Muscle of arm (tissue), 12 donors: ENCODE results near the gene CMYA5. TPM values are rescaled to one million over a fixed set of nuclear protein-coding genes. Genes with fewer than 3 reads are reported as not detected.
"Not testable (repeated sequence)": the region's sequence is repeated elsewhere in the genome, so short reads cannot be mapped to it uniquely, and the experiment has no call there.

ENCODE experiments used
- DNase-seq: peaks from one replicate; pipeline ENCODE4 v3.0.0-alpha.2; 2013
- polyA plus RNA-seq, 12 donors: library from polyadenylated mRNA; unstranded; fragments of 120-200 nt; gene quantifications; one replicate each; pipeline ENCODE4 v1.2.1, GENCODE V29; 2013; ENCODE audit not compliant: insufficient read length in 12 of 12

The CMYA5 gene
- polyA plus RNA-seq, 12 donors = 62.8 to 304 (median 224) TPM; not detected in 1

DNA sequence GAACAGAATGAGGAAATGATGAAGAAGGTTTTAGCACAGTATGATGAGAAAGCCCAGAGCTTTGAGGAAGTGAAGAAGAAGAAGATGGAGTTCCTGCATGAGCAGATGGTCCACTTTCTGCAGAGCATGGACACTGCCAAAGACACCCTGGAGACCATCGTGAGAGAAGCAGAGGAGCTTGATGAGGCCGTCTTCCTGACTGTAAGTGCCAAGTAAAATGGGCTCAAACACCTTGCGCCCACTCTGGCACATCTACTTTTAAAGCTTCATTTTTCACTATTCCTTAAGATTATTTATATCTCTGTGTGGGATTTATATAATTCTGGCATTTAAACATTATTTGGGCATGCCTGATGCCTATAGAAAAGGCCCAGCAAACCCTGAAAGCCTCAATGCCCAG lies 55.6 kb downstream of the CMYA5 start:
- no peak for DNase-seq

DNA sequence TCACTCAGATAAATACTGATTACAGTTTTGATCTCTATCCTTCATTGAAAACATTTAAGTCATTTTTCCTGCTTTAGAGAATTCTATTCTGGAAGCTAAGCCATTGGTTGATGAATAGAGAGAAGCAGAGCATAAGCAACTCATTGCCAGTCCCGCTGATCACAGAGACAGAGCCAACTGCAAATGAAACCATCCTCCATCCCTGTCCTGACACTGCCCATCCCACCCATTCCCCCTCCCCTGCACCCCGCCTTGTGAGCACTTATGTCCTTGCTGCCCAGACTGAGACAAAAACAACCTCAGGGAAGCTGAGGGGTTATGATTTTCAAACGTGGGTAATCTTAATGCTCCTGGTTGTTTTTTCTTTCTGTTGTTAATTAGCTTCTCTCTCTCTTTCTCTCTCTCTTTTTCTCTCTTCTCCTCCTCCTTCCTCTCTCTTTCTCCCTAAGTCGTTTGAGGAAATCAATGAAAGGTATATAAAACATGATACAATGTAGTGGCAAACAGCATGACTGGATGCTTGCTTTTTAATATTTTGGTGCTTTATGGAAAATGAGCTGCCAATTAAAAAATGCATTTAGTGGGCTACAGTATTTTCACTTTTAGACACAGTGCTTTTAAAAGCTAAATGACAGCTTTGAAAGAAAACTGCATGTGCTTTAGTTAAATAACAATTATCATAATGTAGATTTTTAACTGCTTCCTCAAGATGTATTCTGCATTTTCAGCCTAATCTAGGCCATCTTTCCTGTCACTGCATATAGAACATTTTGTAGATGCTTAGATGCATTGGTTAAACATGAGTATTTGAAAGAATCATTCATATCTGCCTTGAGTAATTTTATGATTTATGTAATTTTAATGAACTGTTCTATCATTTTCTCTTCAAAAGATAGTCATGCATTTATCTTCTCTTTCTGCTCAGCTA lies 57.3 kb downstream of the CMYA5 start:
- no peak for DNase-seq

DNA sequence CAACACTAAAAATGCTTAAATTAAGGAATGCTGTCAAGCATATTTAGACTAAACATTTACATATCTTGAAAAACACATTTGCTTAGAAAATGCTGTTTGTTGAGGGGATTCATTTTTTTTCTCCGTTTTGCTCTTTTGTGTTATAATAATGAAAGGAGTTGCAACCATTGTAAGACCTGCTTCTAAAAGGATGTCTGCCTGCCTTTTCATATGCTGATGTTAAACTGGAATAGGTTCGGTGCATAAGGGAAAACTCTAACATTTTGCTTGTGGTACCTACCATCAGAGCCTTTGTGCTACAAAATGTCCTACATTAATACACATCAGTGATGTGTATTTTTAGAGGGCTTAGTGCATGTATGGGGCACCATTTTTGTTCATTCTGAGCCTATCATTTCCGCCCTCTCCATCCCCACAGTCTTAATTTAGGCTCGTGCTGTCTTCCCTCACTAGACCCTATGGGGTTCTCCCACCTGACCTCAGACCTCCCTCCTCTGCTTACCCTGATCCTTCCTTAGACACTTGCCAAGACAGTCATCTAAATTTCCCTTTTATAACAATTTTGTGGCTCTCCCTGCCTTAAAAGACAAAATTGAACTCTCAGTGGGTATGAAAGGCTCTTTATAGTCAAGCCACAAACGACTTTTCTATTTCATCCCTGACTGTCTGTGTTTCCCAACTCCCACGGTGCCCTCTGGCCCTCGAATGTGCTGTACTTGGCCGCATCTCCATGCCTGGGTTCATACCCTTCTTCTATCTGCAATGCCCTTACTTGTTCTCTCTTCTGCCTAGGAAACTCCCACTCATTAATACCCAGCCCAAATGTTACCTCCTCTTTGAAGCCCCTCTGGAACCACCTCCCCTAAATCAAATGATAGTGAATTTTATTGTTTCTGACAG lies 61.2 kb downstream of the CMYA5 start:
- no peak for DNase-seq

DNA sequence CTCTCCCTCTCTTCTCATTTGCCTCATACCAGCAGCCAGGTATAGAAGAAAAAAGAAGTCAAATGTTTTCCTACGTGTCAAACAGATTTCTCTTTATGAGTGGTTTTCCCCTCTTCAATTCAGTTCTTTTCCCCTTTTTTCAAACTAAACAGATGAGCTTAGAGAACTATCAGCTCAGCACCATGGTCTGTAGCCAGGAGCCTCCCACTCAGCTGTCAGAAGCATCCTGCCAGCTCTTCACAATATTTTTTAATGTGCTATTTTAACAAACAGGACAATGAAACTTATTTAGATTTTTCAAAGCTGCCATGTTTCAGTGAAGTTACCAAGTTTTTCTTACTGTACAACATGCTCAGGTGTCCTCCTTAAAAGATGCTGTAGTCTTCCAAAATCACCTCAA lies 63.5 kb downstream of the CMYA5 start:
- DNase-seq = no peak

DNA sequence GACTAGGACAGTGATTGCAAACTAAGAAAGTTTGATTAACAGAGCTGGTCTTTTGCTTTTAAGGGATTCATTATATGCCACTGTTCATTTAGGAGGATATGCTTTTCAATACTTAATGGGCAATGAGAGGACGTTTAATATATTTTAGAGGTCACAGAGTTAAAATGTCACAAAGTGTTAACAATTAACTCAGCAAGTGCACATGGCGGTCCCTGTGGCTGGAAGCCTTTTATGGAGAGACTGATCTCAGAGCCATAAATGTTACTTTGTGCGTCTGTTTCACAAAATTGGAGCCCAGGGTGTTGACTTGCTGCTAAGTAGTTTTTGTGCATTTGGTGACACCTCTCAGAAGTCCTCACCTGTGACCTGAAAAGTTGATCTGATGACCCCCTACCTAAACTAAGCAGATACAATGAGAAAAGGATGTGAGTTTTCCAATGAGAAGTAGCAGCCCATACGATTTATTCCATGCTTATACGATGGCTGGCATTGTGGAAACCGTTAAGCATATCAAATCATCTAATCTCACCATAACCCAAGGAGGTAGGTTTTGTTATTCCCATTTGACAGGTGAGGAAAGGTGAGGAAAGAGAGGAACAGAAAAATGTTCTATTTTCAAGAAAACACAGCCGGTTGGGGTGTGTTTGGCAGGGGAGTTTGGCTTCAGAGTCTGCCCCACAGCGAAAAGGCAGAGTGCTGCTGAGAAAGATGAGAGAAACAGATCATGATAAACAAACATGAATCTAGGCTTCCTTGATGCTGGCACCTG lies 64.4 kb downstream of the CMYA5 start:
- no peak for DNase-seq

DNA sequence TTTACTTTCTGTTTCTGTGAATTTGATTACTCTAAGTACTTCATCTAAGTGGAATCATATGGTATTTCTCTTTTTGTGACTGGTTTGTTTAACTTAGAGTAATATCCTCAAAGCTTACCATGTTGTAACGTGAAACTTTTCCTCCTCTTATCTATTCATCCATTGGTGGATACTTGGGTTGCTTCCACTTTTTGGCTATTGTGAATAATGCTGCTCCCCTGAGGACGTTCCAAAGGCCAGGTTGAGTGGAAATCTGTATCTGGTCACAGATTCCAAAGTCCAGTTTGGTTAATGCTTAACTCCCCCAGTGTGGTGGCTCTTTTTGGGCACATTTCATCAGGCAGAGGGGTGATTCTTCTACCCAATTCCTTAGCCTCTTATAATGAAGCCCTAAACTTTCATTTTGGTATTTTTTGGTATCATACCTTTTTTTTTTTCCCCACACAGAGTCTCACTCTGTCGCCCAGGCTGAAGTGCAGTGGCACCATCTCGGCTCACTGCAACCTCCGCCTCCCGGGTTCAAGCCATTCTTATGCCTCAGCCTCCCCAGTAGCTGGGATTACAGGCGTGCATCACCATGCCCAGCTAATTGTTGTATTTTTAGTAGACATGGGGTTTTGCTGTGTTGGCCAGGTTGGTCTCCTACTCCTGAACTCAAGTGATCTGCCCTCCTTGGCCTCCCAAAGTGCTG lies 65.4 kb downstream of the CMYA5 start:
- DNase-seq = no peak

DNA sequence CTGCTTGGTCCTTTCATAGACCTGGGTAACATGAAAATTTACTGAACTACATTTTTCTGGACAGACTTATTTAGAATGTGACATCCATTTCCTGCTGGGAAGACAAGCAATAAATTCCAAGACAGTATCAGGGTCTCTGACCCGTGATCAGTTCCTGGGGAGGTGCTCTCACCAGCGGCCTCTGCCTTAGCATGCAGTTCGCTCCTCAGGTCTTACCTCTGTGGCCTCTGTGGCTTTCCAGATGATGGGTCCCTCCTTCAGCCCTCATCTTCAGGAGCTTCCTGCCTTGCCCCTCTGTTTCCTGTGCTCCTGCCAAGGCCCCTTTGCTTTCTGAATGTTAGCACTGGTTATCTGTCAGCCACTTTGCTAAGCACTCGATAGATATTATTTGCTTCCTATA lies 66.4 kb downstream of the CMYA5 start:
- DNase-seq = no peak

DNA sequence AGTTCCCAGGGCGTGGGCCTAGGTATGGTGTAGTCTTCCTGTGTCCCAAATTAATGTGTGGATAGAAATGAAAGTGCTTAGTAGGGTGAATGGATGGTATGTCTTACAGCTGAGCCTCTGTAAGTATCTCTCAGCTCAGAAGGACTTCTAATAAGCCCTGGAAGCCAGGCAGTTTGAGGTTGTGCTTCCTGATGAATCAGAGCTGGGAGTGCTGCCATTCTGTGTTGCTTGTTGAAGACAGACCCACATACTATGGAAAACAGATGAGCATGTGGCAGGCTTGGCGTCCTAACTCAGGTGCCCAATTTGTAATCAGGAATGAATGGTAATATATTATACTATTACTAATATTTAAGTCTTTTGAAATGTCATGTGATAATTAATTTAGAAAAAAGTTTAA lies 69.8 kb downstream of the CMYA5 start:
- DNase-seq = peak; percentile 18

DNA sequence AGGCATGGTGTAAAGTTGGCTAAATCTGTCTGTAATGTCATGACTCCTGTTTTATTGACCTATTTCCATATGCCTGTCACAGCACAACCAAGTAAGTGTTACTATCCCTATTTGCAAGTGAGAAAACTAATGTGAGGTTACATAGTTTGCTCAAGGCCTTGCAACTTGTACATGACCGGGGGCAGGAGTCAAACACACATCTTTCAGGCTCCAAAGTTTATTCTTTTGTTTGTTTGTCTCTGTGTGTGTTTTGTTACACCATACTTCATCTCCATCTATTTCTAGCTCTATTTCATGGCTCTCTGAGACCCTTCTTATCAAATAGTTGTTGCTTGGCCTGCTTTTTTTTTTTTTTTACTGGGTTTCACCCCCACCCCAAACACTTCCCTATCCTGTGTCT lies 70.2 kb downstream of the CMYA5 start:
- DNase-seq = no peak

DNA sequence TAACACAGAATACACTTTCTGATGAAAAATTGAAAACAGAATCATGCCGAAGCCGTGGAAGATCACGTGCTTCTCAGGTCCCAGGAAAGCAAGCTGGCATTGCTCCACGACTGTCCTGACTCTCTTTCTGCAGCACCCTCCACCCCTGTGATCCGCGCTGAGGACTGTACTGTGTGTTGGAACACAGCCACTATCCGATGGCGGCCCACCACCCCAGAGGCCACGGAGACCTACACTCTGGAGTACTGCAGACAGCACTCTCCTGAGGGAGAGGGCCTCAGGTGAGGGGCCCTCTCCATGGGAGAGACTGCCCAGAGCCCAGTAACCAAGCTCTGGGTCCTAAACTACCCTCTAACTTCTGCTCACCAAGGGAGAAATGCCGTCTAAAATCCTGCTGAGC lies 73.3 kb downstream of the CMYA5 start:
- DNase-seq = no peak

DNA sequence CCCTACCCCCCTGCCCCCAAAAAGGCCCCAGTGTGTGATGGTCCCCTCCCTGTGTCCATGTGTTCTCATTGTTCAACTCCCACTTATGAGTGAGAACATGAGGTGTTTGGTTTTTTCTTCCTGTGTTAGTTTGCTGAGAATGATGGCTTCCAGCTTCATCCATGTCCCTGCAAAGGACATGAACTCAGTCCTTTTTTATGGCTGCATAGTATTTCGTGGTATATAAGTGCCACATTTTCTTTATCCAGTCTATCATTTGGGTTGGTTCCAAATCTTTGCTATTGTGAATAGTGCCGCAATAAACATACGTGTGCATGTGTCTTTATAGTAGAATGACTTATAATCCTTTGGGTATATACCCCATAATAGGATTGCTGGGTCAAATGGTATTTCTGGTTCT lies 74.5 kb downstream of the CMYA5 start:
- not testable (repeated sequence) for DNase-seq

DNA sequence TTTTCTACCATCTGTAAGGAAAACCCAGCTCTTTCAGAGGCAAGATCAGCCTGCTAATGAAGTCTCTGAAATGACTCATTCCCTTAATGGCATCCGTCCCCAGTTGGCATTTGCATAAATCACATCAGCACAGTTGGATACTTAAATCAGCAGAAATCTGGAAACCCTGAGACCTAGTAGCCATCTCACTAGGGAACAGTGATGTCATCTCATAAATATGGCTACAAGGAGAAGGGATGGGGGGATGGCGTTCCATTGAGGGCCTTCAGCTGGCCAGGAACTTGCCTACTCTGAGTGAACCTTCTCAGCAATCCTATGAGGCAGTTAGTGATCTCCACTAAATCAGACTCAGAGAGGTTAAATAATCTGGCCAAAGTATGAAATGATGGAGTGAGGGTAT lies 81.8 kb downstream of the CMYA5 start:
- no peak for DNase-seq

DNA sequence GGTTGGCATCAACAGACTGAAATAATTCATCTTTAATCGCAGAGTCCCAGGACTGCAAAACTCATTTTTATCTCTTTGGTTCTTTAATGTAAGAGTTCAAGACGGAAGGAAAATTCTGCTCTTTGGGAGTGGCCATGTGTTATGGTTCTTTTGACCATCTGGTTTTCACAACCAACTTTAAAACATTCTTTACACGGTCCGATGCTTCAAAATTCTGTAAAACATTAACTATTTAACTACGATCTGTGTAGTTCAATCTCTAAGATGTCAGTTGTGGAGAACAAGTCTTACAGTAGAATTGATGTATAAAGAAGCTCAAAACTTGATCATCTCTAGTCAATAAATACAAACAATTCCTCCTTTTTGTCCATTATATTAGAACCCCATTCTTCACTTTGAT lies 83.0 kb downstream of the CMYA5 start:
- no peak for DNase-seq

DNA sequence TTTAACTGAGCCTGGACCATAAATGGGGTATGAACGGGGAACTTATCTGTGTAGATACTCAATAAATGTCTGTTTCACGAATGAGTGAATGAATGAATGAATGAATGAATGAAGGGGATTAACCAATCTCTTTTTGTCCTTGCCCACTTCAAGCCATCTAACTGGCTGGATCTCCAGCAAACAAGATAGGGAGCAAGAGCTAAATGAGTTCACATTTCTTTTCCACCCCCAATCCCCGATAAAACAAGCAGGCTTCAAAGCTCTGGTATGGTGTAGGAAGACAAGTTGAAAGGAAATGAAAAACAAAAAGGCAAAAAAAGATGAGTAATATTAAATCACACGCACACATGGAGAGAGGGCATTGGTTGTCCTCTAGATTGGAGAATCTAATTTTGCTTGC lies 84.0 kb downstream of the CMYA5 start:
- DNase-seq = no peak

DNA sequence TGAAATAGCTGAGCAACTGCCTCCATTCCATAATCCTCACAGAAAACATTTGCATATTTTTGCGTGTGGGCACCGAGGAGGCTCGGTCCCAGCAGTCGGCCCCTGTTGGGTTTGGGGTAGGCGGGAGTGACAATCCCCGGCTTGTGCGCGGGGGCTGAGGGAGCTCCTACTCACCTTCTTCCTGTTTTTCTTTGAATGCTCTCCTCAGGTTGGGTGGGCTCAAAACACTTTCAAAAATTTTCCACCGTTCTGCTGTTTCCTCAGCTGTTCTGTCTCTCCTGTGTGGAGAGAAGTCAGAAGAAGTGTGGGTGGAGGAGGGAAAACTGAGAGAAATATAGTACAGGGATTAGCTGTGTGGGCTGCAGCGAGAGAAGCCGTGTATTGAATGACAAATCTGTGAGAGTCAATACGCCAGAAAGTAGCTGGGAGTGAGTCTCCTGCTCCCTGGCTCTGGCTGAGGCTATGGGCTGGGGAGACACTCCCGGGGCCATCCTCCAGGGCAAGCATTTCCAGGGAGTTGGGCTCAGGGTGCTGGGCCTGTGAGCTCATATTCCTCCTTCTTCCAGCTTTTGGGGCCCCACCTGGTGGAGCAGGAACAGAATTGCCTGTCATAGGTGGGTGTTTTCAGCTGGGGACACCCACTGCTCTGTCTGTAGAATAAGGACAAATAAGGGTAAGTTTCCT lies 84.7 kb downstream of the CMYA5 start:
- no peak for DNase-seq

DNA sequence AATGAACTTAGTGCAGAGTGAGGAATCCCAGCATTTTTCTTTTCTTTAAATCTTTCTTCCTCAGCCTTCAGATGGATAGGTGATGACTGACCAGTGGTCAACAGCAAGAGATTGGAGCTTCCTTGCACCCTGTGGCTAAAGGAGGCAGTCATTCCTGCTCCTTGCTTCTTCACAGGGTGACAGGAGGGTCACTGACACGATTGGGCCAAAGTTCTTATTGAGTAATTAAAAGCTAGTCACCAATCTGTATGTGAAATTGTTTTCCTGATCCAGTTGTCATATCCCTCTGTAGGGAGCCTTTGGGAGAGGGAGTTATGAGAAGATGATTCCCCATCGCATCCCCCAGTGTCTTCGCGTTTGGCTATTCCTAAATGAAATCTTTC lies 85.2 kb downstream of the CMYA5 start:
- DNase-seq = no peak

DNA sequence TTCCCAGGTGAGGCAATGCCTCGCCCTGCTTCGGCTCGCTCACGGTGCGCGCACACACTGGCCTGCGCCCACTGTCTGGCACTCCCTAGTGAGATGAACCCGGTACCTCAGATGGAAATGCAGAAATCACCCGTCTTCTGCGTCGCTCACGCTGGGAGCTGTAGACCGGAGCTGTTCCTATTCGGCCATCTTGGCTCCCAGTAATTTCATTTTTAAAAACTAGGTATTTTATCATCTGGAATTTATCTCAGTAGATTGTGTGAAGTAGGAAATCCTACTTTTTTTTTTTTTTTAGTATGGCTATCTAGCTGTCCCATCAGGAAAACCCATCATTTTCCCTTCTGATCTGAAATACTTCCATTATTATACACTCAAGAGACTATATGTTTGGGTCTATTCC lies 95.1 kb downstream of the CMYA5 start:
- DNase-seq = not testable (repeated sequence)

DNA sequence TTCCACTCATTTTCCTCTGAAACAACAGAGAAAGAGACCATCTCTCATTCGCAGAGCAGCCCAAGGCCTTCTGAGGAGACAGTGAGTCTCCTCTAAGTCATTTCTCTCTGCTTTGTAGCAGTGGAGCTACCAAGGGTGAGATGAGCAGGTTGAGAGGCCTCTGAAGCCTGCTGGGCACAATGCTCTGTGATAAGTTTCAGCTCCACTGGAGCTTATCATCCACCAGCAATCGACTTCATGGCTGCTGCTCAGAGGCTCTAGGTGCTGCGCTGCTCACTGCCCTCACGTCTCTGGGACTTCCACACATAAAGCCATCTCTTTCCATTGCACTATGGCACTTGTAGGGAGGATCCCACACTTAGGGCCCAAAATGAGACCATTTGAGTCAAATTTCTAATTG lies 96.3 kb downstream of the CMYA5 start:
- no peak for DNase-seq

DNA sequence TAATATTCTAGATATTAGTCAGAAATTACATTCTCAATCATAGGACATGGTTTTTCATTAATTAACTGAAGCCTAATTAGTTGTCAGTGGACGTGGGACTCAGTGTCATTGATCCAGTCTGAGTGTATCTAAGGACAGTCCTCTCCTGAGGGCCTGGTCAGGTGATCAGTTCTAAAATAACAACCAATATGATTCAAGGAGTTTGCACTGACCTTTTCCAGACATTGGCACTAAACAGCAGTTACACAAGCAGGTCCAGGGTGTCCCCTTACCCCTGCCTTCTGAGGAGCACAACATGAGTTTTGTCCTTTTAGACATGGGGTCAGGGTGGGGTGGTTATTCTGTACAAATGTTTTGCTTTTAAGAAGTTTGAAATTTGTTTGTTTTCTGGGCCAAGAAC lies 97.8 kb downstream of the CMYA5 start:
- no peak for DNase-seq

DNA sequence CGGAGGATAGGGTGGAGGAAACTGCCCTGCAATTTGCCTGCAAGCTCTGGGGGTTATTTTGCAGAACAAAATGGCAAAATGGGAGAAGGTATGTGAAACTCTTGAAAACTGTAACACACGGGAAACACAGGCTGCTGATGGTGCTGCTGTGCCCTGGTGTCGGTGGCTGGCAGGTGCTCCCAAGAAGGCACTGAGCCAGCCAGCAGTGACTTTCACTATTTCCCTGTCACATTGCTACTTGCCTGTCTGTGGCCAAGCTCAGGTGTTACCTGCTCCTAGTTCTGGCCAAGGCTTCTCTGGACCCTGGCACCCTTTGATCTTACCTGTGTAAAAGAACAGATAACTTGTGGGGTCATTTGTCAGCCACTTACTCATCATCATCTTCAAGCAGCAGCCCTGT lies 102.2 kb downstream of the CMYA5 start:
- no peak for DNase-seq

DNA sequence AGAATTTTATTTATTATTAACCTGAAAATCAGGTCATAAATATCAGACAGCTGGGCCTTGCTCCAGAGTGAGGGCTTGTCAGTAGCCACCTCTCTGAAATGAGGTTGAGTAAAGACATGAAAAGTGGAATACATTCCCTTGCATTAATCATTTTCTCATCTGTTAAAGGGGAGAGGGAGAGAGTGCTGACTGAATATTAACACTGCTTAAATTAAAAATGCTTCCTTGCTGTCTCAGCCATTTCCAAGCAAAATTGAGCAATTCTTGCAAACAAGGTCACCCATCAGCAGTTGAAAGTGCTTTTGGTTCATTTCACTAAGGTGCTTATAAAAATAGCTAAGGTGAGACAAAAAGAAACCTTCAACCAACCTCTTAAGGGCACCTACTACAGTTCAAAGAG lies 102.8 kb downstream of the CMYA5 start:
- no peak for DNase-seq
